ENCODE measurements around the gene GAS2L1.
A peak's percentile ranks its signal among the peaks of the same experiment; 100 is the strongest.
"Not testable (repeated sequence)": the region's sequence is repeated elsewhere in the genome, so short reads cannot be mapped to it uniquely, and the experiment has no call there.

GAS2L1 gene

GRCh38 chr22:29353860-29354259, 47.4 kb downstream of the GAS2L1 start:
- DNase-seq = no peak
- TF ChIP-seq CTCF (IDR thresholded peaks at IDR 0.05) = no peak
- peaks cover 84 to 100% (median 100%) of the 10 kb centered on the region in 3 donors for H3K36me3 ChIP-seq
- no peaks in the 10 kb centered on the region for H3K4me1 ChIP-seq
- H3K27ac ChIP-seq = no peak overlapping the region
- no peak overlapping the region for H3K4me3 ChIP-seq
- intact Hi-C loops (cut with DNase I; ENCODE audit: low total_unique reads) = no loop called here
- H3K27me3 ChIP-seq = no peaks in the 10 kb centered on the region
- H3K9me3 ChIP-seq = no peaks in the 10 kb centered on the region

- H3K4me1 ChIP-seq; H3K4me3 ChIP-seq; intact Hi-C loops (cut with DNase I; ENCODE audit: low total_unique reads); H3K27me3 ChIP-seq; H3K9me3 ChIP-seq; DNase-seq; H3K27ac ChIP-seq: not testable (repeated sequence)
- H3K36me3 ChIP-seq = peaks cover 64 to 76% (median 73%) of the 10 kb centered on the region in 3 donors
Measured at GRCh38 chr22:29357193-29357890, 50.9 kb downstream of the GAS2L1 start.

GRCh38 chr22:29359469-29359868, 53.0 kb downstream of the GAS2L1 start:
- no peak overlapping the region for H3K4me3 ChIP-seq
- H3K27ac ChIP-seq = no peak overlapping the region
- H3K4me1 ChIP-seq = peaks cover 0 to 8% (median 0%) of the 10 kb centered on the region in 4 donors
- DNase-seq = peak in 1 of 2 donors; percentile 32
- peaks cover 45 to 60% (median 52%) of the 10 kb centered on the region in 3 donors for H3K36me3 ChIP-seq
- H3K9me3 ChIP-seq = no peaks in the 10 kb centered on the region
- peak; percentile 24 to 38 for TF ChIP-seq CTCF (IDR thresholded peaks at IDR 0.05)
- intact Hi-C loops (cut with DNase I; ENCODE audit: low total_unique reads) = no loop called here
- no peaks in the 10 kb centered on the region for H3K27me3 ChIP-seq

All from tibial artery (tissue), 4 donors.